D721Med (cell line): ENCODE data around the gene CASP3.

ENCODE experiments used
- DNase-seq: peaks from one replicate; pipeline ENCODE4 v3.0.0; 2011; ENCODE audit warnings: low spot score; ENCODE audit not compliant: insufficient read length
- FAIRE-seq: peaks from 2 replicates; lab custom pipeline; 2011; peaks lifted over from hg19 to GRCh38; lab: Jason Lieb, UNC
- TF ChIP-seq, protein P1 (sequence below): IDR thresholded peaks from 2 replicates; pipeline ENCODE4 v1.5.1; 2012; ENCODE audit warnings: mild to moderate bottlenecking, control low read depth; ENCODE audit not compliant: insufficient read depth; ENCODE audit errors: missing control alignments

CASP3 gene

DNA sequence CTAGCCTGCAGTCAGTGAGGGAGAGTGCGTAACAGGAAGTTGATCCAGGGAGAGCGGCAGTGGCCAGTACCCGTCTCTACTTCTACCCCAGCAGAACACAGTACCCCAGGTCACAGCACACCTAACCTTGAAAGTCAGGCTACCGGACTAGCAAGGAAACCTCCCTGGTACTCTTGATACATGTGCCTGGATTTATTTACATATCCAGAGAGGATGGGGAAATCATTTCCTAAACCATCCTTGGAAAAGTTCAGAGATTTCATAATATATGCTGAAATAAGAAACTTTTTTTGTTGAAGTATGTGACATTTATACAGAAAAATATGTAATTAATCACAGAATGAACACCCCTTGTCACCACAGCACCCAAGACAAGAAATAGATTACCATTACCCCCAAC is 24.8 kb upstream of the CASP3 start:
- FAIRE-seq (no peak), DNase-seq (no peak)
- TF ChIP-seq, protein P1, sequence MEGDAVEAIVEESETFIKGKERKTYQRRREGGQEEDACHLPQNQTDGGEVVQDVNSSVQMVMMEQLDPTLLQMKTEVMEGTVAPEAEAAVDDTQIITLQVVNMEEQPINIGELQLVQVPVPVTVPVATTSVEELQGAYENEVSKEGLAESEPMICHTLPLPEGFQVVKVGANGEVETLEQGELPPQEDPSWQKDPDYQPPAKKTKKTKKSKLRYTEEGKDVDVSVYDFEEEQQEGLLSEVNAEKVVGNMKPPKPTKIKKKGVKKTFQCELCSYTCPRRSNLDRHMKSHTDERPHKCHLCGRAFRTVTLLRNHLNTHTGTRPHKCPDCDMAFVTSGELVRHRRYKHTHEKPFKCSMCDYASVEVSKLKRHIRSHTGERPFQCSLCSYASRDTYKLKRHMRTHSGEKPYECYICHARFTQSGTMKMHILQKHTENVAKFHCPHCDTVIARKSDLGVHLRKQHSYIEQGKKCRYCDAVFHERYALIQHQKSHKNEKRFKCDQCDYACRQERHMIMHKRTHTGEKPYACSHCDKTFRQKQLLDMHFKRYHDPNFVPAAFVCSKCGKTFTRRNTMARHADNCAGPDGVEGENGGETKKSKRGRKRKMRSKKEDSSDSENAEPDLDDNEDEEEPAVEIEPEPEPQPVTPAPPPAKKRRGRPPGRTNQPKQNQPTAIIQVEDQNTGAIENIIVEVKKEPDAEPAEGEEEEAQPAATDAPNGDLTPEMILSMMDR: no peak

DNA sequence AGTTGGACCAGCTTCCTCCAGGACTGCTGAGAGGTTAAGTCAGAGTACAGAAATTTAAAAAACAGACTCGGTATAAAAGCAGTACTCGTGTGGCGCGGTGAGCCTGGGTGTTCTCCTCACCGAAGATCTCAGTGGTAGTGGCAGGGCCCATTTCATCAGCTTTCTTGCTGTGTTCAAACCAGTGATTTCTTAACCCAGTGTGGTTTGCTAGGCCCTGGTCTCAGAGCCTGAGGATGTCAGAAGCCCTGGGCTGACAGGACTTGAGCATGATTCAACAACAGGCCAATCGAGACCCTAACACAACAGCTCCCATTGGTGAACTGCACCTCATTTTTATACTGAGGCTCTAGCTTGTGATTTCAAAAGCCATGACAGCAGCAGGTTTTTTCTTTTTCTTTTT is 23.5 kb upstream of the CASP3 start:
- no peak for FAIRE-seq
- DNase-seq: no peak
- TF ChIP-seq, protein P1: no peak

GRCh38 chr4:184671101-184671500 is 21.9 kb upstream of the CASP3 start:
- FAIRE-seq (no peak), DNase-seq (no peak)
- TF ChIP-seq, protein P1: no peak

DNA sequence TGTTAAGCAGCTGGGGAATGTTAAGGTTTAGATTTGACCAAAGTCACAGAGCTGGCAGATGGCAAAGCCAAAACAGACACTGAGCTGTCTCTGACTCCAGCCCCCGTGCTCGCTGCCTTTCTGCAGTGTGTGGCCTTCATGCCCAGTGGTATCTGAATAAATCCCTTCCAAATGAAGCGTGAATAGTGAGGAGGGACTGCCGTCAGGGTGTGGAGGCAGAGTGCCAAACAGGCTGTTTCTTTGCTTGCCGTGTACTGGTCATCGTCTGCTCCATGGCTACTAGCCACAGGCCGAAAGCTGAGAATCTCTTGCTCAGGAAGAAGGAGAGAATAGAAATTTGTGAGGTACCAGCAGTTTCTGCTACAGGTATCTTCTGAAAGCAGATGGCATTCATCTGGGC is 20.0 kb upstream of the CASP3 start:
- FAIRE-seq (no peak), DNase-seq (no peak)
- TF ChIP-seq, protein P1: no peak

DNA sequence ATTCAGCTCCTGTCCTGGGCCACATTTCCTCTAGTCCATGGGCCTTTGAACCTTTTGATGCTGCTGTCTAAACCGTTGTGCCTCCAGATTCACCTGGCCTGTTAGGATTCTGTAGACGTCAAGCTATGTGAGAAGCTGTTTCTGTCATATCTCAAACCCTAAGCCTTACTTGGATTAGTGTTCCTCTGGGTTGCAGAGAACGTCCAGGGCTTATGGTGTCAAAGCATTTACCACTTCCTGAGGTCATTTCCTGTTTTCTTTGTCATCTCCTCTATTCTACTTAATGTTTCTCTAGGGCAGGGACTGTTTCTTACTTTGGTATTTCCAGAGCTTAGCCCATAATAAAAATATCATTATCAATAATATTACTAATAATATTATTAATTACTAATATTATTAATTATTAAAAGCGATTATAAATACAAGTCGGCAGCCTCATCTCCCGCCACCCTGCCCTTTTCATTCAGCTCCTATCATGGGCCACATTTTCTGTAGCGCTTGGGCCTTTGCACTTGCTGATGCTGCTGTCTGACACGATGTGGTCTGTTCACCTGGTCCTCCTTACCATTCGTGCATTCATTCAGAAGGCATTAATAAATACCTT is 19.4 kb upstream of the CASP3 start:
- FAIRE-seq: no peak
- DNase-seq: no peak

GRCh38 chr4:184668096-184668495 is 18.8 kb upstream of the CASP3 start:
- FAIRE-seq (no peak), DNase-seq (no peak)
- TF ChIP-seq, protein P1: no peak

More for the DNA sequence above, 19.4 kb upstream of the CASP3 start:
- TF ChIP-seq, protein P1: no peak

GRCh38 chr4:184666670-184667069 is 17.4 kb upstream of the CASP3 start:
- FAIRE-seq: no peak
- DNase-seq: no peak
- TF ChIP-seq, protein P1: no peak
